AG09309 (cell line): ENCODE data around the gene AGGF1.
A peak's percentile ranks its signal among the peaks of the same experiment; 100 is the strongest.

Experiments used
- DNase-seq: peaks from one replicate; pipeline ENCODE4 v3.0.0-alpha.2; 2010; ENCODE audit warnings: low read depth
- H3K4me3 ChIP-seq: 2 replicates; pipeline ENCODE4 v1.5.1; 2011; ENCODE audit warnings: mild to moderate bottlenecking, low read depth, low read length, moderate library complexity; ENCODE audit not compliant: control insufficient read depth
- TF ChIP-seq, protein P1 (sequence below): IDR thresholded peaks from 2 replicates; pipeline ENCODE4 v1.5.1; 2011; ENCODE audit warnings: mild to moderate bottlenecking, low read depth, low read length, inconsistent platforms; ENCODE audit not compliant: insufficient read depth, control insufficient read depth; ENCODE audit errors: missing control alignments

The AGGF1 gene, protein sequence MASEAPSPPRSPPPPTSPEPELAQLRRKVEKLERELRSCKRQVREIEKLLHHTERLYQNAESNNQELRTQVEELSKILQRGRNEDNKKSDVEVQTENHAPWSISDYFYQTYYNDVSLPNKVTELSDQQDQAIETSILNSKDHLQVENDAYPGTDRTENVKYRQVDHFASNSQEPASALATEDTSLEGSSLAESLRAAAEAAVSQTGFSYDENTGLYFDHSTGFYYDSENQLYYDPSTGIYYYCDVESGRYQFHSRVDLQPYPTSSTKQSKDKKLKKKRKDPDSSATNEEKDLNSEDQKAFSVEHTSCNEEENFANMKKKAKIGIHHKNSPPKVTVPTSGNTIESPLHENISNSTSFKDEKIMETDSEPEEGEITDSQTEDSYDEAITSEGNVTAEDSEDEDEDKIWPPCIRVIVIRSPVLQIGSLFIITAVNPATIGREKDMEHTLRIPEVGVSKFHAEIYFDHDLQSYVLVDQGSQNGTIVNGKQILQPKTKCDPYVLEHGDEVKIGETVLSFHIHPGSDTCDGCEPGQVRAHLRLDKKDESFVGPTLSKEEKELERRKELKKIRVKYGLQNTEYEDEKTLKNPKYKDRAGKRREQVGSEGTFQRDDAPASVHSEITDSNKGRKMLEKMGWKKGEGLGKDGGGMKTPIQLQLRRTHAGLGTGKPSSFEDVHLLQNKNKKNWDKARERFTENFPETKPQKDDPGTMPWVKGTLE

DNA sequence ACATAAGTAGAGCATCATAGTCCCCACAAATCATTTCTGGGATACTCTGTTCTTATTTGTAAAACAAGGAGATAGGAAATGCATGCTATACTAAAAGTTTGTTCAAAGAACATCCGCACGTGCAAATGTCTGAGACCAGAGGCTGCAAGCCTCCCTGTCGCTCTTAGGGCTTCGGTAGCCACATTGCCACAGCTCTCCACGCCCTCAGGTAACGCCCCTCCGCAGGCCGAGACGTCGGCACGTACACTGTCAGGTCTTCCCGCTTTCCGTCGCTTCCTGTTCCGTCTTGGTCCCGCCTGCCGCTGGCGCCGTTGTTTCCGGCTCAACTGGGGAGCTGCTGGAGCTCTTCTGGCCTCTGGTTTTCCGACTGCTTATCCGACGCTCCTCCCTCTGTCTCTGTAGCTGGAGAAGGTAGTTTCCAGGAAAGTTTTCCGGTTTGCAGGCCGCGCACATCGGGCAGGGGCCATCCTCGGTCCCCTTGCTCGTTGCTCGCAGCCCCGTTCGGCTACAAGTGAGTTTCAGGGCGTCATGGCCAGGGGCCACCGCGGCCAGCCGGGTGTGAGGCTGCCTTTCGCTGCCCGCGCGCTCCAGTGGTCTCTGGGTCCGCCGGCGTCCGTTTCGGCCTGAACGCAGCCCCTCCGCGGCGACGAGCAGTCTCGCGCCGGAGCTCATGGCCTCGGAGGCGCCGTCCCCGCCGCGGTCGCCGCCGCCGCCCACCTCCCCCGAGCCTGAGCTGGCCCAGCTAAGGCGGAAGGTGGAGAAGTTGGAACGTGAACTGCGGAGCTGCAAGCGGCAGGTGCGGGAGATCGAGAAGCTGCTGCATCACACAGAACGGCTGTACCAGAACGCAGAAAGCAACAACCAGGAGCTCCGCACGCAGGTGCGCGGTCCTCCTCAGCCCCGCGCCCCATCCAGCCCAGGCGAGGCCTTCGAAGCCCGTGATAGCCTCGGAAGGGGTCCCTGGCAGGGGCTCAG lies at the start of gene AGGF1:
TSS of gene AGGF1 (plus strand) at position 308 of the 975 bp plus-strand sequence. CDS start at position 671, 363 bp downstream.
- peak within 1 kb of the TSS; percentile 93 for H3K4me3 ChIP-seq
- peak; percentile 61 for DNase-seq
- TF ChIP-seq, protein P1, sequence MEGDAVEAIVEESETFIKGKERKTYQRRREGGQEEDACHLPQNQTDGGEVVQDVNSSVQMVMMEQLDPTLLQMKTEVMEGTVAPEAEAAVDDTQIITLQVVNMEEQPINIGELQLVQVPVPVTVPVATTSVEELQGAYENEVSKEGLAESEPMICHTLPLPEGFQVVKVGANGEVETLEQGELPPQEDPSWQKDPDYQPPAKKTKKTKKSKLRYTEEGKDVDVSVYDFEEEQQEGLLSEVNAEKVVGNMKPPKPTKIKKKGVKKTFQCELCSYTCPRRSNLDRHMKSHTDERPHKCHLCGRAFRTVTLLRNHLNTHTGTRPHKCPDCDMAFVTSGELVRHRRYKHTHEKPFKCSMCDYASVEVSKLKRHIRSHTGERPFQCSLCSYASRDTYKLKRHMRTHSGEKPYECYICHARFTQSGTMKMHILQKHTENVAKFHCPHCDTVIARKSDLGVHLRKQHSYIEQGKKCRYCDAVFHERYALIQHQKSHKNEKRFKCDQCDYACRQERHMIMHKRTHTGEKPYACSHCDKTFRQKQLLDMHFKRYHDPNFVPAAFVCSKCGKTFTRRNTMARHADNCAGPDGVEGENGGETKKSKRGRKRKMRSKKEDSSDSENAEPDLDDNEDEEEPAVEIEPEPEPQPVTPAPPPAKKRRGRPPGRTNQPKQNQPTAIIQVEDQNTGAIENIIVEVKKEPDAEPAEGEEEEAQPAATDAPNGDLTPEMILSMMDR = no peak

DNA sequence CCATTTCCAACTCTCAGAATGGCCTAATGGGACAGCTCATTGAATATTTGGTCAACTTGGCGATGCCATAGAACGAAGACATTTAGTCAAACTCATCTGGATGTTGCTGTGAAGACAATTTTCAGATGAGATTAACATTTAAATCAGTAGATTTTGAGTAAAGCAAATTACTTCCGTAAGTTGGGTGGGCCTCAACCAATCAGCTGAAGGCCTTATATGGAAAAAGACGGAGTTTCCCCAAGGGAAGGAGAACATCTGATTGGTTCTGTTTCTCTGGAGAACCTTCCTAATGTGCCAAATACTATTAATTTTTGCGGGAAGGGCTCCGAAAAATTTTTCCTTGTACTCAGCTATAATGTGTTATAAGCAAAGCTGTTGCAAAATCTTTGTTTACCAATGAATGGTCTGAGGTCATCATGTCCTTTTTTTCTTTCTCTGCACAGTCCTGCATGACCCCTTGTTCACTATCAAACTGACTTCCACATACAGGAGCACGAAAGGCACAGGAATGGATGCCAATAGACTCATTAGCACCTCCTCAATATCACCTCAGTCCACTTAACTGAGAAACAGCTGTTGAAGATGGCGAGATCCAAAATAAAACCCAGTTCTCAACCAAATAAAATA lies 49.6 kb upstream of the AGGF1 start:
- no peak for DNase-seq
- no peak overlapping the region for H3K4me3 ChIP-seq
- TF ChIP-seq, protein P1 = no peak

DNA sequence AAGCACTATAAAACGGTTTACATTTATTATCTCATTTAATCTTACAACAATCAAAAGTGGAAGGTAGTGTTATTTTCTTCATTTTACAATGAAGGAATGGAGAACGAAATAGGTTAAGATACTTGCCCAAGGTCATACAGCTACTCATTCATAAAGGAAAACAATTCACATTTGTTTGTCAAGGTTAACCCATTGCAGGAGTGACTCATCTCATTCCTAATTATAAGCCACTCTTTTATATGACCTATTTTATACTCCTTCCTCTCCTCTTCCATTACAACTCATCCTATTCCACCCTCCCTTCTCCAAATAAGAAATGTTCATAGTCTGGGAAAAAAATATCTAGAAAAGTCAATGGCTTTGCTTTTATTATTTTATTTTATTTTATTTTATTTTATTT lies 47.8 kb upstream of the AGGF1 start:
- TF ChIP-seq, protein P1 = no peak
- H3K4me3 ChIP-seq = no peak overlapping the region
- DNase-seq = no peak

DNA sequence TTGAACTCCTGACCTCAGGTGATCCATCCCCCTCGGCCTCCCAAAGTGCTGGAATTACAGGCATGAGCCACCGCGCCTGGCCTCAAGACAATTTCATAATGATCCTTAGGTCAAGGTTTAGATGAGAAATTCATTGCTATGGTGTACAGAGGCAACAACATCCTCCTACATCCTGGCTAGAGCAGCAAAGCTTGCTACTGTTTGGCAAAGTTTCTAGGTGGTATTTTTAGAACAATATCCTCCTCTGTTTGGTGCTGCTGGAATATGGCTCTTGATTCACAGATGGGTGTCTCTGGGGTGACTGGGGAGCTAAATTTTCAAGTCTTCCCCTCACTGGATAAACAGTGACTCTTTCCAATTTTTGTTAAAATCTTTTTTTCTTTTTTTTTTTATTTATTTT lies 46.7 kb upstream of the AGGF1 start:
- TF ChIP-seq, protein P1 = no peak
- DNase-seq = no peak
- H3K4me3 ChIP-seq = no peak overlapping the region

DNA sequence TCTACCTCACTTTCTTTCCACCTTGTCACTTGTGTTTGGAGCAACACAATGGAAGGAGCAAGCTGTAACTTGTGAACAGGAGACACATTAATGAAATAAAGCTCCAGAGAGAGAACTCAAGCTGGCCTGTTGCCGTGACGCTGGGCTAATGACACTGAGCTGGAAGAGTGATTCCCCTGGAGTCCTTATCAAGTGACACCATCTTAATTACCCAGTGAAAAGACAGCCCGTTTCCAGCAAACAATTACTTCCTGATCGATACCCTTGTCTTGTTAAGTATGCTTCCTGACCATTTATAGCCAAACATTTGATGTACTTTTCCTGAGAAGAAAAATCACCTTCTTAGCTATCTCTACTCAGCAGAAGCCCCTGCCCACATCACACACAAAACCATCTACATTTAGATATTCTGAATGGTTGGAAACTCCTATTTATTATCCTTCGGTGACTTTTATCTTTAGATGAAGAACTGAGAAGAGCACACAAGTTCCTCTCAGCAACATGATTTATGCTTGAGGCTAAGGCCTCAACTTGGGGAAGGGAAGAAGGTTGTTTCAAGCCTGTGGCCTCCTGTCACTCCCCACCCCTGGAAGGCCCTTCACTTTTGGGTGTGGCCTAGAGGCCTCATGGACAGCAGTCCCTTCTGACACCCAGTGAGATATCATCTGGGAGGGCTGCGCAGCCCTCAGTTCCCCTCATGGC lies 43.2 kb upstream of the AGGF1 start:
- H3K4me3 ChIP-seq = no peak overlapping the region
- no peak for DNase-seq
- TF ChIP-seq, protein P1 = no peak
